Prostate gland (tissue), 2 donors: Measurements from ENCODE around the gene GABARAP.

Experiments used
- POLR2A ChIP-seq: fragments of 450-650 bp; IDR thresholded peaks from one replicate; pipeline ENCODE4 v1.6.1; 2016; ENCODE audit warnings: antibody characterized with exemption, mild to moderate bottlenecking
- TF ChIP-seq, protein P1 (sequence below), 4 experiments: fragments of 200-600 bp in 2 of 4; fragments of 450-650 bp in 2 of 4; sonication (generic) in 2 of 4; IDR thresholded peaks; 1 replicate in 3 of 4; 2 replicates in 1 of 4; pipeline ENCODE4 v1.5.1; 2016 to 2019; ENCODE audit warnings: antibody characterized with exemption in 4 of 4, mild to moderate bottlenecking in 2 of 4, moderate library complexity in 2 of 4

DNA sequence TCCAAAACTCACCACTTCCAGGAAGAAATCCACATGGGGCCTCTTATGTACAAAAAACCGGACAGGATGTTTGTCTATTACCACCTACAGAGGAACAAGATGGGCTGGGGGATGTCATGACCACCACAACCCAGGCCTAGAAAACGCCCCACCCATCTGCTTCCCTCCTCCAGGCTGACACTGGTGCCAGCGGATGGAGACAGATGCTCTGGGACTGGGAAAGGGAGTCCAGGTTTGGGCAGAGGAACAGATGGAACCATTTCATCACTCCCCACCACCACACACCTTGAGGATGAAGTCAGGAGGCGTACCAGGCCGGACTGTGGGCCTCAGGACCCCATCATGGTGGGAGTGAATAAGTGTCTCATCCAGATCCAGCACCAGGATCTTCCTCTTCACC is 4.5 kb upstream of the GABARAP start:
- TF ChIP-seq, protein P1, sequence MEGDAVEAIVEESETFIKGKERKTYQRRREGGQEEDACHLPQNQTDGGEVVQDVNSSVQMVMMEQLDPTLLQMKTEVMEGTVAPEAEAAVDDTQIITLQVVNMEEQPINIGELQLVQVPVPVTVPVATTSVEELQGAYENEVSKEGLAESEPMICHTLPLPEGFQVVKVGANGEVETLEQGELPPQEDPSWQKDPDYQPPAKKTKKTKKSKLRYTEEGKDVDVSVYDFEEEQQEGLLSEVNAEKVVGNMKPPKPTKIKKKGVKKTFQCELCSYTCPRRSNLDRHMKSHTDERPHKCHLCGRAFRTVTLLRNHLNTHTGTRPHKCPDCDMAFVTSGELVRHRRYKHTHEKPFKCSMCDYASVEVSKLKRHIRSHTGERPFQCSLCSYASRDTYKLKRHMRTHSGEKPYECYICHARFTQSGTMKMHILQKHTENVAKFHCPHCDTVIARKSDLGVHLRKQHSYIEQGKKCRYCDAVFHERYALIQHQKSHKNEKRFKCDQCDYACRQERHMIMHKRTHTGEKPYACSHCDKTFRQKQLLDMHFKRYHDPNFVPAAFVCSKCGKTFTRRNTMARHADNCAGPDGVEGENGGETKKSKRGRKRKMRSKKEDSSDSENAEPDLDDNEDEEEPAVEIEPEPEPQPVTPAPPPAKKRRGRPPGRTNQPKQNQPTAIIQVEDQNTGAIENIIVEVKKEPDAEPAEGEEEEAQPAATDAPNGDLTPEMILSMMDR (IDR thresholded peaks at IDR 0.05), result no peak
- TF ChIP-seq POLR2A, result no peak
